Astrocyte of the spinal cord (primary cell): ENCODE measurements around the gene FADS2.

Experiments used
- DNase-seq: peaks from one replicate; pipeline ENCODE4 v3.0.0; 2011; ENCODE audit warnings: low read depth, low spot score
- H3K4me3 ChIP-seq: 2 replicates; pipeline ENCODE4 v1.5.1; 2011; ENCODE audit warnings: low read depth, mild to moderate bottlenecking, low read length, moderate library complexity
- CTCF ChIP-seq: IDR thresholded peaks from 2 replicates; pipeline ENCODE4 v1.5.1; 2012; ENCODE audit warnings: low read depth, mild to moderate bottlenecking, low read length, inconsistent platforms
- in situ Hi-C: cut with HindIII; loops from 2 replicates; pipeline ENCODE4 v1.10.0; 2017; ENCODE audit warnings: low sequenced_read_pairs

FADS2 gene

GRCh38 chr11:61820174-61820573, 7.9 kb upstream of the FADS2 start:
- no peak overlapping the region for H3K4me3 ChIP-seq
- TF ChIP-seq CTCF = no peak
- DNase-seq = peak; percentile 20
- in situ Hi-C loops = no loop called here

- DNase-seq = no peak
Observed at GRCh38 chr11:61826930-61827570, 1.1 kb upstream of the FADS2 start.

GRCh38 chr11:61828379-61828628, 204 bp downstream of the FADS2 start:
- in situ Hi-C loops = no loop called here
- no peak for TF ChIP-seq CTCF

More at GRCh38 chr11:61826930-61827570, 1.1 kb upstream of the FADS2 start:
- in situ Hi-C loops = no loop called here
- peak overlapping the region; percentile 83 for H3K4me3 ChIP-seq
- TF ChIP-seq CTCF = no peak

GRCh38 chr11:61828629-61829407, 718 bp downstream of the FADS2 start:
- in situ Hi-C loops = no loop called here
- TF ChIP-seq CTCF = peak; percentile 68
- DNase-seq = peak; percentile 27
- H3K4me3 ChIP-seq = peak overlapping the region; percentile 83

More at GRCh38 chr11:61828379-61828628, 204 bp downstream of the FADS2 start:
- DNase-seq = no peak
- peak overlapping the region; percentile 83 for H3K4me3 ChIP-seq

- H3K4me3 ChIP-seq = peak overlapping the region; percentile 83
- in situ Hi-C loops = no loop called here
- no peak for DNase-seq
- TF ChIP-seq CTCF = no peak
Observed at GRCh38 chr11:61829806-61830205, 1.7 kb downstream of the FADS2 start.

DNA sequence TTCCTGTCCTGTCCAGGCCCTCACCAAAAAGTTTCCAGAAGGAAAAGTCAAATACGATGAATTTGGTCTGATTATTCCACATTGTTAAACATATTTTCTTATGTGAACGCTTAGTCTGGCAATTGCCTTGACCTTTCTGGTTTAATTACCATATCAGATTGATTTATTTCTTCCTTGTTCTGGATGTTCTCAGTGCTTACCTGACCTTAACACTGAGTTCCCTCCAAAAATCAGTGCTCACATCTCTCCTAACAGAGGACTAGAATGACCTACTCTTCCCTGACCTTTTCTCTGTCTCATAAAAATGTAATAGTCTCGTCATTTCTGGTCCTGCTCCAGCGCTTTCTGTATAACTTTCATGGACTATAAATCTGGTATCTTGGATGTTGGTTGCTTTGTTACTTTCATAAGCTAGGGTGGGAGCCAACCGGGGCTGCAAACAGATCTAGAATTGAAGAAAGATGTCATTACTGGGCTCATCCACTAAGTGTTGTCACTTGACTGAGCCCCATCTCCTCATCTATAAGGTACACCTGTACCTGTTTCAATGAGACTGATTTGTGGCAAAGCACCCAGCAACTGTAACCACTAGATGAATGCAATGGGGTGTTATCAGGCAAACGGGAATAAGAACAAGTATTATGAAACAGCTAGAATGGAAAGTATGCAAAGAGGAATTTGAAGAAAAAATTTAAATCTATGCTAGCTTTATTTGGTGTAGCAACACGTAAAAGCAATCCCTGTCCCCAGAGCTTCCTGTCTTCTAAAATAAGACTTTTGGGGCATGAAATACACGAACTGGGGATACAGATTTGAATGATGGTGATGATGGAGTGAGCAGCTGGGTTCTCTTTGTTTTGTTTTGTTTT, 2.4 kb downstream of the FADS2 start:
- H3K4me3 ChIP-seq = peak overlapping the region; percentile 83
- in situ Hi-C loops = no loop called here
- DNase-seq = no peak
- no peak for TF ChIP-seq CTCF
